Measurements from ENCODE around the gene TLX2. TPM values are rescaled to one million over a fixed set of nuclear protein-coding genes. Genes with fewer than 3 reads are reported as not detected.

TLX2 gene
- total RNA-seq, 1 donor from 2014 or later: 1.2 TPM

DNA sequence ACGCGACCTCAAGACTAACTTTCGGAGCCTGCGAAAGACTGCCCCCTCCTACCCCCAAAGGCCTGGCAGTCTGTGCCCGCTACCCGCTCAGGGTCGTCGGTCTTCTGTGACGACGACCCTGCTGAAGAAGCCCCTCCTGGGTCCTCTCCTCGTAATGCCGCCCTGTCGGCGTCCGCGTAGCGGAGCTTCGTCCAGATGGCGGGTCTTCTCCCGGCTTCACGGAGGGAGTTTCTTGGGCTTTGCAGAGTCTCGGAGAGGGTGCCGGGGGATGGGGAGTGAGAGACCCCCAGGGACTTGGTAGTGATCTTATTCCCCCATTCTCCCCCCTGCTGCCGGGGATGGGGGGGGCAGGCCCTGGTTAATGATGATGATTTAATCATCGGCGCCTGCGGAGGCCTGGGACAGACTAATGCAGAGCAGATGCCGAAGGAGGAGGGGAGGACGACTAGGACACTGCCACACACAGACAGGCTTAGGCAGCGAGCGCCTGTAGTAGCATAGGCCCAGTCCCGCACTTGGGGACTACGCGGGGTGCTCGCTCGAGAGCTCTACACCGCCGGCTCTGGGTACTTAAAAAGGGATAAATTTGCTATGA lies 6.2 kb upstream of the TLX2 start:
- intact Hi-C loops (cut with micrococcal nuclease): loop anchor here (1.0 to 2.0 kb wide), 14 partner anchors 8 to 771 kb away; partner anchors contain the start of genes AUP1, C2orf81, DGUOK and DOK1

DNA sequence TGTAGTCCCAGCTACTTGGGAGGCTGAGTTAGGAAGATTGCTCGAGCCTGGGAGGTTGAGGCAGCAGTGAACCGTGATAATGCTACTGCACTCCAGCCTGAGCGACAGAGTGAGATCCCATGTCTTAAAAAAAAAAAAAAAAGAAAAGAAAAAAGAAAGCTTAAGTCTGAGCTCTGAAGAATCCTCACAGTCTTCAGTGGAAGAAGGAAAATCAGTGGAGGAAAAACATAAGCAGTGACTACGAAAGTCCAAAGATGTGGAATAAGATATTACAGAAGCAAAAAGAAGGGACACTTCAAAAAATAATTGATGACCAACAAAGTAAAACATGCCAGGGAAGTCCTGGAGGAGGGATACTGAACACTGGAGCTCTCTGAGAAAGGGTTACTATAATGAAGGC lies 4.0 kb upstream of the TLX2 start:
- intact Hi-C loops (cut with micrococcal nuclease): no loop called here

DNA sequence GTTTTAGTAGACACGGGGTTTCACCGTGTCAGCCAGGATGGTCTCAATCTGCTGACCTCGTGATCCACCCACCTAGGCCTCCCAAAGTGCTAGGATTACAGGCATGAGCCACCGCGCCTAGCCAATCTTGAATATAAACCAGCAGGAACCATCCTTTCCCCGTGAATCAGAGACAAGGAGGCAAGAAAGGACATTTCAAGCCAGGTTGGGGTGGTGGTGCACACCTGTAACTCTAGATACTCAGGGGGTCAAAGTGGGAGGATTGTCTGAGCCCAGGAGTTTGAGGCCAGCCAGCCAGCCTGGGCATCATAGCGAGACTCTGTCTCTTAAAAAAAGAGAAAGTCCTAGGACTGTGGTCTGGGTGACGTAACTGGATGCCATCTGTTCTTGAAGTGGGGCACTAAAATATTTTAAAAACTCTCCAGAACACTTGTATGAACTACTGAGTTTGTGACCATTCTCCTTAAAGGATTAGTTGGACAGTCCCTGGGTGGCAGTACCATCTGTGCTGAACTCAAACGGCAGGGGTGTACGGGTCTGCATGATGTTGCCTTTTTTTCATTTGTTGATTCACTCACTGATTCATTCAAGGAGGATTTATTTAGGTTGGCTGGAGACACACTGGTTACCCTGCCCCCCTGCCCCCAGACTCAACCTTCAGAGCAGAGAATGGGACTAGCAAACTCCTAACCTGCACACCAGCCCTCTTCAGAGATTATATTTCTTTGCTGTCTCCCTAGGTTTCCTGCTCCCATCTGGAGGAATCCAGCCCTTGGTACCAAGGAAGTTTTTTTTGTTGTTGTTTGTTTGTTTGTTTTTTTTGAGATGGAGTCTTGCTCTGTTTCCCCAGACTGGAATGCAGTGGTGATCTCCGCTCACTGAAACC lies 2.9 kb upstream of the TLX2 start:
- intact Hi-C loops (cut with micrococcal nuclease): no loop called here

DNA sequence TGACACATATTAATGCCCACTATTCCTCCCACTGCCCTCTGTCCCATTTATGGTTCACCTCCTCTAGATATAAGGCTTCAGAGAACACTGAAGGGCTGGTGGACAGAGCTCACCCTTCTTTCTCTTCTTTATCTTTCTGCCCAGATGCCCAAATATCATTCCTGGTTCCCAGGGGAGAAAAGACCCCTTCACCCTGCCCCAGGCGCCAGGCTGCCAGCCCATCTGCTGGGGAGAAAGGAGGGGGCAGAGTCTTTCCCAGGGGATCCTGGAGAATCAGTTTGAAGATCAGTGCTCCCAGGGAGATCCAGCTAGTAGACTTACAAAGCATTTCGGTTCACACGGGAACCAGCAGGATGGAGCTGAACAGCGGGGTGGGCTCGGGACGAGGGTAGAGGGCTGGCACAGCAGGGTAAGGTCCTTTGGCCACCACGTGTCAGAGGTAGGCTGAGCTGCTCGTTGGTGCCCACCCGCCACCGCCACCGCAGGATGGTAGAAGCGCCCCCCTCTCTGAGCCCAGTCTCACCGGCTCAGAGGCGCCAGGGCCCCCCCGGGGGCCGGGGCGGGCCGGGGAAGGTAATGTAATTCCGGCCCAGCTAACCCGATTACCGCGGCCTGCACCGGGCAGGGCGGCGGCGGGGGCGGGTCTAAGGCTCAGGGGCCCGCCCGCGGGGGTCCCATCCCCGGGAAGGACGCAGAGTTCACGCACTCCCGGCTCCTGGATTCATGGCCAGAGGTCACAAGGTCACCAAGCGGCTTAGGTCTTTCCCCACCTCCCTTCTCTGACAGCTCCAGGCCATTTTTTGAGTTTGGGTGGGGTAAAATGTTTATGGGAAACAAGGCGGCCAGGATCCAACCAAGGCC lies 1.3 kb upstream of the TLX2 start:
- intact Hi-C loops (cut with micrococcal nuclease): no loop called here

DNA sequence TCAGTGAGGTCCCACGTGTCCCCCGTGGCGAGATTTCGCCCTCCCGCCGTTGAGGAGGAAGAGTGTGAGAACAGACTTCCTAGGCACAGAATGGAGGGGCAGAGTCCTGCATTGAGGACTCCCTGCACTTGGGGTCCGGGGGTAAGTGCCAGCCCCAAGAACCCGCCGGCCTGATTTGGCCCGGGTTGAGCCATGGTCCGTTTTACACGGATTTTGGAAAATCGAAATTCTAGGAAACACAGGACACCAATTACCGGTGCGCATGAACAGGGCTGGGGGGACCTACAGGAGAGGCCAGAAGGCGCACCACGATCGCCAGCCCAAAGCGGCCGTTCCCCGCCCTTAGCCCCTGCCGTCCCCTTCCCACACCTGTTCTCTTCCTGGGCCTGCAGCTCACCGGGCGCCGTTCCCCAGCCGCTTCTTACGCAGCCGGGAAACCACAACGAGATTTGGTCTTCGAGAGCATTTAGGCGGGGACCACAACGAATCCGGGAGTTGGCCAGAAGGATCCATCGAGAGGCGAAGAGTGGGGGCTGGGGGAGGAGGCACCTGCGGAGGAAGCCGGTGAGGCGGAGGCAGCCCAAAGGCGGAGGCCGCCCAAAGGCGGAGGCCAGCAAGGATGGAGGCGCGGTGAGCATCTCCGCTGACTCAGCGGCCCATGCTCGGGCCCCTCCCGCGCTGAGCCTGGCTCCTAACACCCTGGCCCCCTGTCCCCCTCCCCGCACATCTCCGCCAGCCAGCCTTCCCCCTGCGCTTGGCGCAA lies 464 bp upstream of the TLX2 start:
- intact Hi-C loops (cut with micrococcal nuclease): loop anchor here (1.0 kb wide), 1 partner anchor 19 kb away; no protein-coding TSS in a partner anchor

DNA sequence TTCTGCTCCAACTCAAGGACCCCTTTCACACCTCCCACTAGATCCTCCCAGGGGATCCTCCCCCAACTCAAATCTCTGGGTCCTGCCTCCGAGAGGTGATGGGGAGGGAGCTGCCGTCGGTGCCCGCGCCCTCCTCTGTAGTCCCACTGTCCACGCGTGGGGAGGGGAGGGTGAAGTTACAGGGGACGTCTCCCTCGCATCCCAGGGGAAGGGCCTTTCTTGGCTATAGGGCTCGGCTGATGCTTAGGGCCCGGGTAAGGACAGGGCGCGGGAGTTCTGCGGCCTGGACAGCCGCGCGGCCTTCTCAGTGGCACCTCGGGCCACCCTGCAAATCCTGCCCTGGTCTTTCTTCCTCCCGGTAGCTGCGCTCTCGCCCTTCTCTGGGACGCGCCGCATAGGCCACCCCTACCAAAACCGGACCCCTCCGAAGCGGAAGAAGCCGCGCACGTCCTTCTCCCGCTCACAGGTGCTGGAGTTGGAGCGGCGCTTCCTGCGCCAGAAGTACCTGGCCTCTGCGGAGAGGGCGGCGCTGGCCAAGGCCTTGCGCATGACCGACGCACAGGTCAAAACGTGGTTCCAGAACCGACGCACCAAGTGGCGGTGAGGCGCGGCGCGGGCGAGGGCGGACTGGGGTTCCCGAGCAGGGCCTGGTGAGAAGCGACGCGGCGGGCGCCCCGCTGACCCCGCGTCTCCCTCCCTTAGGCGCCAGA lies 1.2 kb downstream of the TLX2 start:
- intact Hi-C loops (cut with micrococcal nuclease): no loop called here

DNA sequence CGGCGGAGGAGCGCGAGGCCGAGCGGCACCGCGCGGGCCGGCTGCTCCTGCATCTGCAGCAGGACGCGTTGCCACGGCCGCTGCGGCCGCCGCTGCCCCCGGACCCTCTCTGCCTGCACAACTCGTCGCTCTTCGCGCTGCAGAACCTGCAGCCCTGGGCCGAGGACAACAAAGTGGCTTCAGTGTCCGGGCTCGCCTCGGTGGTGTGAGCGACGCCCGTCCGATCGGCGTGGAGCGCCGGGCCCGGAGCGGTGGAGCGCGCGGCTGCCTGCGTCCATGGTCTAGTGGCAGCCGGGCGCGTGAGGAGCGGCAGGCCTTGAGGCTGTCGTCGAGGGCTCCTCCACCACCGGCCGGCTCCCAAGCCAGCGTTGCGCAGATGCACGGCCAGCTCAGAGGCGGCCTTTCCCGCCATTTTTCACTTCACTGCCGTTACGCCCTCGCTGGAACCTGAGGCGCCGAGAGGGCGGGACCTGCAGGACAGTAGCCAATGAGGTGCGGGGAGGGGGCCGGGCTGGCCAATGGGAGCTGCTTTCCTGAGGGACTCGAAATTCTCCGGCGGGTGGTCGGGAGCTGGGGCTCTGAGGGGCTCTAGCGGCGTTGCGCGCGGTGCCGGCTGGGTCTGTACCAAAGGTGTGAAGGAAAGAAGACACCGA lies 1.9 kb downstream of the TLX2 start:
- intact Hi-C loops (cut with micrococcal nuclease): loop anchor here (1.0 kb wide), 3 partner anchors 9 to 17 kb away; partner anchors contain the start of genes AUP1, HTRA2, LBX2 and PCGF1

DNA sequence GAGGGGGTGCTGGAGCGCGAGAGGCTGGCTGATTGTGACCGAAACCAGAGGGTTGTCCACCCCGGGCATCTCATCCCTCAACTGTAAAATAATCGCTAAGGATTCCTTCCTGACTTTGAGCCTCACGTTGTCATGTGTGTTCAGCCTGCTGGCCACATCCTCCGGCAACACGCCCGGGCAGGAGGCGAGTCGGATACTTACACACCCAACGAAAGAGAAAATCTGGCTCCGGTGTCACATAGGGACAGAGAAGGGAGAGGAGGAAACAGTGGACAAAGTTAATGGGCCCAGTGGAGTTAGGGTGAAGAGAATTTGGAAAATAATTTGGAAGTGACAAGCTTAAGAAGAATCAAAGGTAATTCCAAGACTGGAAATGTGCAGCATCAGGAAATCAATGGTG lies 2.4 kb downstream of the TLX2 start:
- intact Hi-C loops (cut with micrococcal nuclease): loop anchor here (1.0 kb wide), 3 partner anchors 9 to 17 kb away; partner anchors contain the start of genes AUP1, HTRA2, LBX2 and PCGF1

DNA sequence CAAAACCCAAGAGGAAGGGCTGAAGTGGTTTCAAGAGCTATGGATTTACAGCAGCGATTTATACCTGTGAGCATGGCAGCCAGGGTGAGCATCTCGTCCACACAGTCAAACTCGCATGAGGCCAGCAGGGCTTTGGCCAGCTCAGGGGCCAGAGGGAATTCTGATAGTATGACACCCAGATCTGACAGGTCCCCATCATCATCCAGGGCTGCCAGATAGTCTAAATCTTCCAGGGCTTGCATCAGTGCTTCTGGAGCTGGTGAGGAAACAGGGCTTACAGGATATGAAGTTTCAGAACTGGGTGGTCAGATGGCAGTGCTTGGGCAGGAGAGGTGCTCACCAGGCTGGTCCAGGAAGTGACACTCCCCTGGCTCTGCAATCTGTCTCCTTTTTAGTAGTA lies 8.3 kb downstream of the TLX2 start:
- intact Hi-C loops (cut with micrococcal nuclease): no loop called here

DNA sequence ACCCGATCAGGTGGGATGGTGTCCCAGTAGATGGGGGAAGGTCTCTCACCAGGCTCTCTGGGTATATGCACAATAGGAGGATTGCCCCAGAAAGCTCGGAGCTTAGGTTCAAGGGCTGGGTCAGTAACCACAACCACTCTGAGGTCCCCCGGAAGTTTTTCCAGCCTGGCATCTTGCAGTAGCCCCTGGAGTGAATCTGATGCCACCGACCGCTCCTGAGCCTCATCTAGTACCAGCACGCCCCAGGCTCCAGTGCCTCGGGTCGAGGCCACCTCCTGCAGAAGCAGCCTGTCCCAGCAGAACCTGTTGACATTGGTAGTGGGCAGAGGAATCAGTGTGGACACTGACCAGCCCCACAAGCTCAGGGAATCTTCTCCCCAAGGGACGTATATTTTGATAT lies 9.8 kb downstream of the TLX2 start:
- intact Hi-C loops (cut with micrococcal nuclease): no loop called here

DNA sequence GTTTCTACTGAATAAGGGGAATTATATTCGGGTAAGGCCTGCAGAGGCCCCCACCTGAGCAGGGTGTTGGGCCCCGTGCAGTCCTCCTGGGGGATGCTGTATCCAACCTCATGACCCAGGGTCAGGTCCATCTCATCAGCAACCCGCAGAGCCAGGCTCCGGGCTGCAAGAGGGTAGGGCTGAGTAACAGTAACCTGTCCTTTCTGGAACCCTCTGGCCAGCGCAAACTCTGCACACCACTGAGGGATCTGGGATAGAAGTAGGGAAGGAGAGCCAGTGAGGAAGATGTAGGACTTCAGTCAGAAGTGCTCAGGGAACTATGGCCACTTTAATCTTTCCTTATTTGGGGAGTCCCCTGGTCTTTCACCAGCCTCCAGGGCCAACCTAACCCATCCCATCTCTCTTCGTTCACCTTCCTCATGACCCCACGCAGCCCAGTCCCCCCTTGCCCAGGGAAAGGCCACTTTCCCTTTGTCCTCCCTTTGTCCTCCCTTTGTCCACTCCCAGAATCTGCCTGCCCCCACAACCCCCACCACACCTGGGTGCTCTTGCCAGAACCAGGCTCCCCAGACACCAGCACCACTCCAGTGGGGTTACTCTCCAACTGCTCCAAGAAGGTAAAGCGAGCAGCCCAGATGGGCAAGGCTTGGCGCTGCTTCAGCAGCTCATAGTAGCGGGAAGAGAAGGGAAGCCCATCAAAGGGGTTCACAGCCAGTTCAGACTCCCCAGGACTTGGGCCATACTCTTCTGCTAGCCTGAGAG lies 10.9 kb downstream of the TLX2 start:
- intact Hi-C loops (cut with micrococcal nuclease): no loop called here

DNA sequence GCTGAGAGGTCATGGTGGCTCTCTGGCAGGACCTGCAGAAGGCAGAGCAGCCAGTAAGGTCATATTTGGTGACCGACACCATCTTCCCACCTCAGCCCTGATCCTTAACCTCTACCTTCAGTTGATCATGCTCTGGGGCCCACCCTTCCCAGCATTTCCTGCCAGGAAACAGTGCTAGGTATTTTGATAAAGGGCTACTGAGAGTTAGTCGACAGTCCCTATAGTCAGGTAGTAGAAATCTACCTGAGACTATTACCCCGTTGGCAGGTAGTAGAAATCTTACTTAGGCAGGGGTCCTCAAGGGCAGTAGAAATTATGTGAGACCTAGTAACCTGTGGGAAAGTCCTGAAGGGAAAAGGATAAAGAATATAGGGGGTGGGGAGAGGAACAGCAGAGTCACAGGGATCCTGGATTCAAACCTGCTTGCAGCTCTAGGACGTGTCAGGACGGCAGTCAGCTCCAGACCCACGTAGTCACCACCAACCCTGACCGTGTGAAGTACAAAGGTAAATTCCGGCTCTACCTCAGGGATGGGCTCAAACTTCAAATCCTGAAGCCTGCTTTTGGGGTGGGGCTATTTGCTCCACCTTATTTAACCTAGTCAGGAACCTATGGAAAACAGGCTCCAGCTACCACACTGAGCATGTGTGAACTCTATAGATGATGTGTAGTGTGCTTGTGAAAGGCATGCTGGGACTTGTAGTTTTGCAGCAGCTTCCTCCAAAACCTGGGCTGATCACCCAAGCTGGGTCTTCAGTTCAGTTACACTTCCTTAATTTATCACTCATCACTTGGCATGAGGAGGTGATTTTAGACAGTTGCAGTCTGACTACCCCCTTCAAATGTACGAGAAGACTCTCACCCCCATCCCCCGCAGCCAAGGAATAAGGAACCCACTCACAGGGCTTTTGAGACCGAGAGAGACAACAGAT lies 11.7 kb downstream of the TLX2 start, which contains the start of gene DQX1:
TSS of gene DQX1 (minus strand) at position 515 of the 932 bp plus-strand sequence. CDS start at position 13, 502 bp downstream.
- intact Hi-C loops (cut with micrococcal nuclease): loop anchor here (1.0 kb wide), 1 partner anchor 321 kb away; no protein-coding TSS in a partner anchor

DNA sequence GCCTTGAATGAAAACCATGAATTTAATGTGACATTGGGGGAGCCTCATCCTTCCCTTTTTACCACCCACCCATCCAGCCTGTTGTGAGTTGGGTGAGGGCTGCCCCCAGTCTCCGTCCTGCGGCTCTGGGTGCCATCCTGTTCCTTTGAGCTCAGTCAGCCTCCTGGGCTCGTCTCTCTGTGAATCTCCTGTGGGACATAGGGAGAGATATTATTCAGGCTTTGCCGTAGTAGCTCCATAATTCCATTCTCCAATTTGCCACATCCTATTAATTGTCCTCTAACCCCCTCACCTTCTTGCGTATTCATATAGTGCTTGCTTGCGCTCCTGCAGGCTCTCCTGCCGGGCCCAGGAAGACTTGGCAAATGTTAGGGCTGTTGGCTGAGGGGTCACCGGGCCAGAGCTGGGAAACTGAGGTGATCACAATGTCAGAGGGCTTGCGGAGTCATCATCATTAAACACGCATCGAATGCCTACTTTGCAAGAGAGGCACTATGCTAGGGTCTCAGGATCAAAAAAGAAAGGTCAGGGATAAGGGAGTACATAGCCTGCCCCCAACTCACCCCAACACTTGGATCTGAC lies 12.5 kb downstream of the TLX2 start:
- intact Hi-C loops (cut with micrococcal nuclease): loop anchor here (1.0 kb wide), 1 partner anchor 321 kb away; no protein-coding TSS in a partner anchor

DNA sequence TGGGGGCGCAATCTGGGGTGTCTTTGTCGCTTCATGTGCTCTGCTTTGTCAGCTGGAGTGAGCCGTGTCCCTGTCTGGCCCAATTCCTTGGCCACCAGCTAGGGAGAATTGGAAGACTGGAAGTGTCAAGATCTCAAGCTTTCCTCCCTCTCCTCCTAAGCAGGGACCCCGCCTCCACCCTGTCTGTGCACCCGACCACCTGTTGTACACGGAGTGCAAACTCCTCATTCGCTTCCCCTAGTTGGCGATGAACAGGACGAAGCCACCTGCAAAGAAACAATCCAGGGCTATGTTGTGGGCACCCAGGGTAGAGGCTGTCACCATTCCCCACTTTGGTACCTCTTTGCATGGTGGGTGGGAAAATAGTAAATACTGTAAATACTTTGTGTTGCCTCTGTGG lies 13.5 kb downstream of the TLX2 start:
- intact Hi-C loops (cut with micrococcal nuclease): loop anchor here (2.0 kb wide), 1 partner anchor 45 kb away; the partner anchor contains the start of genes CCDC142 and TTC31

DNA sequence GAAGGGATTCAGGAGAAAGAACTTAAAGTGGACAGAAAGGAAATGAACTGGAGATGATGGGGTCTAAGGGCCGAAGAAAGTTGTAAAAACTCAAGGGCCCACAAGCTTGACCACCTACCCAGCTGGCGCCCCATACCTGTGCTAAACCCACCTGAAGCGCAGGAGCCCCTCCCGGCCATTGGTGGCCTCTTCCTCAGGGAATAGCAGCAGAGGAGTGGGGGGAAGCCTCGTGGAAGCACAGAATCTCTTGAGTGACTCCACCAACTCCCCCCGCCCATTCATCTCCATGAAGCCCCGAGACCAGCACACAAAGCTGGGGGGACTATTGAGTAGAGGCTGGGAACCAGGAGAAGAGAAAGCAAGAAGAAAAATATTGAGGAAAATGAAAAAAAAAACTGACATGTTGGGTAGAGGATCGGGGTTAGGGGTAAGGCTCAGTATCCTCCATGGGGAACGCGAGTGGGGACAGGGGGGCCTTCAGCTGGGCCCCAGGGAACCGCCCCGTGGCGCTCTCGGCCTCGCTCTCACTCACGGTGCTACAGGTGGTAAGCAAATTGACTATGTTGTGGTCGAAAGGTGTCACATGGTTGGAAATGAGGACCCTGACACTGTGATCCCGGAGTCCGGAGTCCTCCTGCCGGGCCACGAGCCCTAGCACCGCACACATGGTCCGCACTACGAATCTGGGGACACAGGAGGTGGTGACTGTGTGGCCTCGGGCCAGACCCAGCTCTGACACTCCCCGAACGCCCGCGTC lies 14.5 kb downstream of the TLX2 start:
- intact Hi-C loops (cut with micrococcal nuclease): loop anchor here (1.0 to 2.0 kb wide), 16 partner anchors 12 to 1294 kb away; partner anchors contain the start of genes C2orf81, CCDC142, CCT7 and DGUOK

Data from T-helper 1 cell treated with Interleukin-12 subunit alpha and Interleukin-12 subunit beta and Interleukin-4 antibody, amounts not matched to agents 30 ng/mL and 1 ng/mL, for 36 hours (primary cell).